Measurements from ENCODE around the gene TSPOAP1.

The TSPOAP1 gene

DNA sequence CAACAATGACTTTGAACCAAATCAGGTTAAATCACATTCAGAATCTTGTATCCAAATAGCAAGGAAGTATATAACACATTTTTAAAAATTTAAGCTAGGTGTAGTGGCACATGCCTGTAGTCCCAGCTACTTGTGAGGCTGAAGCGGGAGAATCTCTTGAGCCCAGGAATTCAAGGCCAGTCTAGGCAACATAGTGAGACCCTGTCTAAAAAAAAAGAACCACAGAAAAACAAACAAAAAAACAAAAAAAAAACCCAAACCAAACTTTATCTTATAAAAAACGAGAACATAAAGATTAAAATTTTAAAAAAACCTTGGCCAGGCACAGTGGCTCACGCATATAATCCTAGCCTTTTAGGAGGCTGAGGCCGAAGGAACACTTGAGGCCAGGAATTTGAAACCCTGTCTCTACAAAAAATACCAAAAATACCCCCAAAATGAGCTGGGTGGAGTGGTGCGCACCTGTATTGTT is 11.8 kb upstream of the TSPOAP1 start:
- Histone ChIP-seq H3K9me3 (ENCODE audit: control insufficient read depth in 2 of 2, low read length in 2 of 2) (no peaks in the 10 kb centered on the region), H3K27me3 (ENCODE audit: control insufficient read depth in 2 of 2, insufficient read depth in 2 of 2, low read length in 2 of 2) (no peaks in the 10 kb centered on the region), H3K27ac (ENCODE audit: low read depth in 2 of 2, low read length in 2 of 2) (peak overlapping the region in 1 of 2 donors; percentile 89), H3K4me3 (ENCODE audit: low read length in 2 of 2) (no peak overlapping the region), H3K9ac (ENCODE audit: low read depth in 1 of 2, low read length in 2 of 2) (no peak overlapping the region), H3K36me3 (ENCODE audit: control insufficient read depth in 2 of 2, insufficient read depth in 2 of 2, low read length in 2 of 2) (peaks cover 16 to 23% of the 10 kb centered on the region in 2 donors), H3K4me1 (ENCODE audit: control insufficient read depth in 2 of 2, insufficient read depth in 2 of 2, low read length in 2 of 2) (peaks cover 33 to 39% of the 10 kb centered on the region in 2 donors)

GRCh38 chr17:58339755-58340404 is 11.3 kb upstream of the TSPOAP1 start:
- H3K4me1 ChIP-seq (ENCODE audit: control insufficient read depth in 2 of 2, insufficient read depth in 2 of 2, low read length in 2 of 2): peaks cover 36 to 44% of the 10 kb centered on the region in 2 donors
- peak overlapping the region; percentile 8 to 65 for H3K4me3 ChIP-seq (ENCODE audit: low read length in 2 of 2)

DNA sequence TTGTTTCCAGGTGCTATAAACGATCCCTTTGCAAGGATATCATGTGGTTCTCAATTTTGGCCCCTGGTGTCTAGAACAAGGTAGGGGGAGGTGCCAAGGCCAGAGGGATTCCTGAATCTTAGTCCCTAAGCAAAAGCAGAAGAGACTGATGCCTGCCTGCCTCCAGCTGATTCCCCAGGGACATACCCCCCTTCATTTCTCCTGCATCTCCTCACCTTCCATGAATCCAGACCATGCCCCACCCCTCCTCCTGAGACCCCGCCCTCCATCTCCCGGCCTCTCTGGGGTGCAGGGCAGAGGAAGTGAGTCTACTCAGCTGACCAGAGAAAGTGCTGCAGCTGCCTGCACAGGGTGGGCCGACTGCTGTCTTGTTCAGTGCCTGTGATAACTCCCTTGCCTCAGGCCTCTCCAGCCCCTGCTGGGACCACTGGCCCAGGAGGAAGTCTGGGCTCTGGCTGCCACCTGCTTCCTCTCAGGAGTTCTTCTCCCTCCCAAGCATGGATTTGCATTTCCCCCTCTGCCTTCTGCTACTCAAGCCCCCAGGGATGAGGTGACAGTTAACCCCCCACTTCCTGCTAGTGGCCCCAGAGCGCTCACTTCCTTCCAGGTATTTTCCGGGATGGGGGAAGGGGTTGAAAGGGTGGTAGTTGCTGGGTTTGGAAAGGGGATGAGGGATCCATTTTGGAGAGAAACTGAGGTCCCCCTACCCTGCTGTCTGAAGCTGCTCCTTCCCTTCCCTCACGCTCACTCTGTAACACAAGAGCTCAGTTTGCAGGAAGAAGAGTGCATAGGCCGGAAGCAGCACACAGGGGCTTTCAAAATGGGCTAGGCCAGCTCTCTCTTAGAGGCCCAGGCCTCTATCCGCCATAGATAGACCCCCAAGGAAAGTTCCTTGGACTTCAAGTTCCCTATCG is 10.5 kb upstream of the TSPOAP1 start:
- no peaks in the 10 kb centered on the region for H3K27me3 ChIP-seq (ENCODE audit: control insufficient read depth in 2 of 2, insufficient read depth in 2 of 2, low read length in 2 of 2)
- H3K4me1 ChIP-seq (ENCODE audit: control insufficient read depth in 2 of 2, insufficient read depth in 2 of 2, low read length in 2 of 2): peaks cover 38 to 40% of the 10 kb centered on the region in 2 donors
- H3K4me3 ChIP-seq (ENCODE audit: low read length in 2 of 2): peak overlapping the region; percentile 25 to 65
- peak overlapping the region; percentile 88 to 89 for H3K27ac ChIP-seq (ENCODE audit: low read depth in 2 of 2, low read length in 2 of 2)
- no peaks in the 10 kb centered on the region for H3K9me3 ChIP-seq (ENCODE audit: control insufficient read depth in 2 of 2, low read length in 2 of 2)
- peak overlapping the region; percentile 13 to 47 for H3K9ac ChIP-seq (ENCODE audit: low read depth in 1 of 2, low read length in 2 of 2)
- H3K36me3 ChIP-seq (ENCODE audit: control insufficient read depth in 2 of 2, insufficient read depth in 2 of 2, low read length in 2 of 2): peaks cover 6 to 10% of the 10 kb centered on the region in 2 donors

More at GRCh38 chr17:58339755-58340404, 11.3 kb upstream of the TSPOAP1 start:
- Histone ChIP-seq H3K9me3 (ENCODE audit: control insufficient read depth in 2 of 2, low read length in 2 of 2) (no peaks in the 10 kb centered on the region), H3K36me3 (ENCODE audit: control insufficient read depth in 2 of 2, insufficient read depth in 2 of 2, low read length in 2 of 2) (peaks cover 13 to 17% of the 10 kb centered on the region in 2 donors), H3K9ac (ENCODE audit: low read depth in 1 of 2, low read length in 2 of 2) (peak overlapping the region; percentile 13 to 43), H3K27me3 (ENCODE audit: control insufficient read depth in 2 of 2, insufficient read depth in 2 of 2, low read length in 2 of 2) (no peaks in the 10 kb centered on the region), H3K27ac (ENCODE audit: low read depth in 2 of 2, low read length in 2 of 2) (peak overlapping the region; percentile 88 to 89)

DNA sequence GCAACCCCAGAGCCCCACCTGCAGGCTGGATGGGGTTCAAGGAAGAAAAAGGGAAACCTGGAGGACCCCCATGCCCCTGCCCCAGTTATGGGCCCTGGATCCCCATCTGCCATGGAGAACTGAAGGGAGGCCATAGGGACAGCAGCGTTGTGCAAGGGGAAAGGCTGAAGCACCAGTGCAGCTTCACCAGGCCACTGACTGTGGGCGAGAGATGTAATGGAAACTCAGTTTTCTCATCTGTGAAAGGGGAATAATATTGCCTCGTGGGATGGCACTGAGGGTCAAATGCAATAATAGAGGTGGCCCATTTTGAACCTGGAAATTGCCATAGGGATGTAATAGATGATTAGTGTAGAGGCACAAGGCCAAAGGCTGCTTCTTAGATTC is 9.9 kb upstream of the TSPOAP1 start:
- Histone ChIP-seq H3K9ac (ENCODE audit: low read depth in 1 of 2, low read length in 2 of 2) (peak overlapping the region in 1 of 2 donors; percentile 24), H3K27ac (ENCODE audit: low read depth in 2 of 2, low read length in 2 of 2) (peak overlapping the region; percentile 88 to 89), H3K4me1 (ENCODE audit: control insufficient read depth in 2 of 2, insufficient read depth in 2 of 2, low read length in 2 of 2) (peaks cover 32 to 39% of the 10 kb centered on the region in 2 donors), H3K4me3 (ENCODE audit: low read length in 2 of 2) (peak overlapping the region in 1 of 2 donors; percentile 65), H3K27me3 (ENCODE audit: control insufficient read depth in 2 of 2, insufficient read depth in 2 of 2, low read length in 2 of 2) (no peaks in the 10 kb centered on the region), H3K36me3 (ENCODE audit: control insufficient read depth in 2 of 2, insufficient read depth in 2 of 2, low read length in 2 of 2) (peaks cover 0 to 4% of the 10 kb centered on the region in 2 donors), H3K9me3 (ENCODE audit: control insufficient read depth in 2 of 2, low read length in 2 of 2) (no peaks in the 10 kb centered on the region)

- Histone ChIP-seq H3K27ac (ENCODE audit: low read depth in 2 of 2, low read length in 2 of 2) (peak overlapping the region; percentile 88 to 89), H3K27me3 (ENCODE audit: control insufficient read depth in 2 of 2, insufficient read depth in 2 of 2, low read length in 2 of 2) (no peaks in the 10 kb centered on the region), H3K4me3 (ENCODE audit: low read length in 2 of 2) (peak overlapping the region; percentile 22 to 65), H3K36me3 (ENCODE audit: control insufficient read depth in 2 of 2, insufficient read depth in 2 of 2, low read length in 2 of 2) (peaks cover 0 to 4% of the 10 kb centered on the region in 2 donors), H3K9me3 (ENCODE audit: control insufficient read depth in 2 of 2, low read length in 2 of 2) (no peaks in the 10 kb centered on the region), H3K9ac (ENCODE audit: low read depth in 1 of 2, low read length in 2 of 2) (peak overlapping the region; percentile 44 to 70), H3K4me1 (ENCODE audit: control insufficient read depth in 2 of 2, insufficient read depth in 2 of 2, low read length in 2 of 2) (peaks cover 32 to 38% of the 10 kb centered on the region in 2 donors)
Observed at GRCh38 chr17:58337600-58338453, 9.2 kb upstream of the TSPOAP1 start.

DNA sequence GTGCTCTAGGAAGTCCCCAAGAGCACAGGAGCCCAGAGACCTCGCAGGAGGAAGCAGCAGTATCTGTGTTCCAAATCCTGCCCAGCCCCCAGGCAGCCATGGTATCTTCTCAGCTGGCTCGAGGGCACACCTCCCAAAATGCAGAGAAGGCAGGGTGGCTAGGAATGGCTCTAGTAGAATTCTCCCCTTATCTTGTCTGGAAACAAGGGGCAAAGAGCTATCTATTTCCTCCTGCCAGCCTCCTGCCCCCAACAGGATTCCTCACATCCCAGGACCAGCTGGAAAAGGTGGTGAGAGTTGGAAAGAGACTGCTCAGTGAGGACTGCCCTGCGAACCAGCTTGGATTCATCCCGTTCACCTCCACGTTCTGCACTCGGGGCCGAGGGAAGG is 8.6 kb upstream of the TSPOAP1 start:
- H3K4me1 ChIP-seq (ENCODE audit: control insufficient read depth in 2 of 2, insufficient read depth in 2 of 2, low read length in 2 of 2): peaks cover 32 to 38% of the 10 kb centered on the region in 2 donors
- H3K9ac ChIP-seq (ENCODE audit: low read depth in 1 of 2, low read length in 2 of 2): peak overlapping the region; percentile 44 to 64
- no peaks in the 10 kb centered on the region for H3K9me3 ChIP-seq (ENCODE audit: control insufficient read depth in 2 of 2, low read length in 2 of 2)
- peak overlapping the region; percentile 88 to 89 for H3K27ac ChIP-seq (ENCODE audit: low read depth in 2 of 2, low read length in 2 of 2)
- peaks cover 0 to 4% of the 10 kb centered on the region in 2 donors for H3K36me3 ChIP-seq (ENCODE audit: control insufficient read depth in 2 of 2, insufficient read depth in 2 of 2, low read length in 2 of 2)
- no peaks in the 10 kb centered on the region for H3K27me3 ChIP-seq (ENCODE audit: control insufficient read depth in 2 of 2, insufficient read depth in 2 of 2, low read length in 2 of 2)
- peak overlapping the region in 1 of 2 donors; percentile 58 for H3K4me3 ChIP-seq (ENCODE audit: low read length in 2 of 2)

- Histone ChIP-seq H3K4me3 (ENCODE audit: low read length in 2 of 2) (peak overlapping the region in 1 of 2 donors; percentile 58), H3K9ac (ENCODE audit: low read depth in 1 of 2, low read length in 2 of 2) (peak overlapping the region; percentile 44 to 64), H3K27ac (ENCODE audit: low read depth in 2 of 2, low read length in 2 of 2) (peak overlapping the region; percentile 88 to 89), H3K9me3 (ENCODE audit: control insufficient read depth in 2 of 2, low read length in 2 of 2) (no peaks in the 10 kb centered on the region), H3K4me1 (ENCODE audit: control insufficient read depth in 2 of 2, insufficient read depth in 2 of 2, low read length in 2 of 2) (peaks cover 32 to 38% of the 10 kb centered on the region in 2 donors), H3K36me3 (ENCODE audit: control insufficient read depth in 2 of 2, insufficient read depth in 2 of 2, low read length in 2 of 2) (no peaks in the 10 kb centered on the region), H3K27me3 (ENCODE audit: control insufficient read depth in 2 of 2, insufficient read depth in 2 of 2, low read length in 2 of 2) (no peaks in the 10 kb centered on the region)
Observed at GRCh38 chr17:58336456-58337209, 8.0 kb upstream of the TSPOAP1 start.

DNA sequence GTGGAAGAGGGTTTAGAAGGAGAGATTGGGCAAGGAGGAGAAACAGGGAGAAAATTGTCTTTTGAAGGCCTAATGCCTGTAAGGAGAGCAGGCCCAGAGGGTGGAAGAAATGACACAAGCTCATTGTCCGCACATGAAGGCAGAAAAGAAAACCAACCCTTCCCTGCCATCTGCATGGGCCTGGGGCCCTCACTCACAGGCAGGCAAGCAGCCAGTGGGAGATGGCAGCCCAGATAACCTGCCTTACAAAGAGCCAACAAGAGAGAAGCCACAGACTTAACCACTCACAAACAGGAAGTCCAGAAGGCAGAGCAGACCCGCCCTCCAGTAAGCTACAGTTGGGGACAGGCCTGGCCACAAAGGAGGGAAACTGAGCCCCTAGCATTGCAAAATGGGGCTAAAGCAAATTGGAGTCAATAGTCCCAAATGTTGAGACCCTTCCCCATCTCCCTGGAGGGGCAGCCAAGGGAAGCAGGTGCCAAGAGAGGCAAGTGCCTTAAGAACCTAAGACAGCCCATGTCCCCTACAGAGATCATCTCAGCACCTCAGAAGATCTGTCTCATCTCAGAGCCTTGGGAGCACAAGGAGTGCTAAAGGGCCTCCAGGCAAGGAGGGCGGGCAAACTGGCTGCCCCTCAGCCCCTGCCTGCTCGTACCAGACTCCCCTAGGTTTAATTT is 7.3 kb upstream of the TSPOAP1 start:
- H3K36me3 ChIP-seq (ENCODE audit: control insufficient read depth in 2 of 2, insufficient read depth in 2 of 2, low read length in 2 of 2): no peaks in the 10 kb centered on the region
- H3K4me1 ChIP-seq (ENCODE audit: control insufficient read depth in 2 of 2, insufficient read depth in 2 of 2, low read length in 2 of 2): peaks cover 32 to 38% of the 10 kb centered on the region in 2 donors
- H3K4me3 ChIP-seq (ENCODE audit: low read length in 2 of 2): peak overlapping the region in 1 of 2 donors; percentile 58
- H3K9me3 ChIP-seq (ENCODE audit: control insufficient read depth in 2 of 2, low read length in 2 of 2): no peaks in the 10 kb centered on the region
- peak overlapping the region; percentile 39 to 64 for H3K9ac ChIP-seq (ENCODE audit: low read depth in 1 of 2, low read length in 2 of 2)
- peak overlapping the region; percentile 88 to 89 for H3K27ac ChIP-seq (ENCODE audit: low read depth in 2 of 2, low read length in 2 of 2)
- no peaks in the 10 kb centered on the region for H3K27me3 ChIP-seq (ENCODE audit: control insufficient read depth in 2 of 2, insufficient read depth in 2 of 2, low read length in 2 of 2)

Data from mucosa of rectum (tissue), 2 donors.